Upper lobe of right lung (tissue), 1 donor: ENCODE results near the gene PYGO2. TPM values are rescaled to one million over a fixed set of nuclear protein-coding genes. Genes with fewer than 3 reads are reported as not detected.

Experiments used
- ATAC-seq: fragments of 200-7000 bp; cut with Tn5 transposase; one replicate; pipeline ENCODE4 v1.9.1; 2020; ENCODE audit warnings: mild to moderate bottlenecking, moderate library complexity
- DNase-seq: peaks from one replicate; pipeline ENCODE4 v3.0.0-alpha.2; 2020
- H3K27ac ChIP-seq: fragments of 200-600 bp; one replicate; pipeline ENCODE4 v1.8.0; 2022
- H3K27me3 ChIP-seq: fragments of 200-600 bp; one replicate; pipeline ENCODE4 v1.8.0; 2022; ENCODE audit warnings: mild to moderate bottlenecking
- H3K36me3 ChIP-seq: fragments of 200-600 bp; one replicate; pipeline ENCODE4 v1.8.0; 2022
- H3K4me1 ChIP-seq: fragments of 200-600 bp; one replicate; pipeline ENCODE4 v1.8.0; 2022
- H3K4me3 ChIP-seq: fragments of 200-600 bp; one replicate; pipeline ENCODE4 v1.8.0; 2022; ENCODE audit warnings: mild to moderate bottlenecking
- H3K9me3 ChIP-seq: fragments of 200-600 bp; one replicate; pipeline ENCODE4 v1.8.0; 2022
- CTCF ChIP-seq: fragments of 200-600 bp; IDR thresholded peaks from one replicate; pipeline ENCODE4 v1.8.0; 2022; ENCODE audit warnings: antibody characterized with exemption
- intact Hi-C: fragments of 100-400 bp; cut with DNase I; formaldehyde crosslinking; loops from one replicate; pipeline ENCODE4 v1.11.0; 2022
- total RNA-seq: library from RNA; stranded (reverse); fragmentation: NEBNext Ultra II Directional; extraction: Animal tissue kit (Norgen Biotek cat#: 25700); gene quantifications from one replicate; pipeline ENCODE4 v1.2.1, GENCODE V29; 2021
- donor health status: DM: no; HTN: yes; CAD: no; lungs with severe emphysema.

PYGO2 gene
- total RNA-seq, 1 donor from 2014 or later = 27.0 TPM

- intact Hi-C loops = no loop called here
- H3K4me1 ChIP-seq = peaks cover 64% of the 10 kb centered on the region
Measured at GRCh38 chr1:155003766-155004351, 42.3 kb upstream of the PYGO2 start.

GRCh38 chr1:155003227-155003765 is 41.7 kb upstream of the PYGO2 start:
- H3K27ac ChIP-seq = peak overlapping the region; percentile 93
- peaks cover 61% of the 10 kb centered on the region for H3K4me1 ChIP-seq
- no peaks in the 10 kb centered on the region for H3K36me3 ChIP-seq
- no peaks in the 10 kb centered on the region for H3K9me3 ChIP-seq
- TF ChIP-seq CTCF = no peak
- intact Hi-C loops = no loop called here
- DNase-seq = no peak
- peak overlapping the region; percentile 88 for H3K4me3 ChIP-seq
- ATAC-seq = no peak
- no peaks in the 10 kb centered on the region for H3K27me3 ChIP-seq

More at GRCh38 chr1:155003766-155004351, 42.3 kb upstream of the PYGO2 start:
- Histone ChIP-seq H3K27me3 (no peaks in the 10 kb centered on the region), H3K36me3 (no peaks in the 10 kb centered on the region), H3K9me3 (no peaks in the 10 kb centered on the region), H3K27ac (peak overlapping the region; percentile 93), H3K4me3 (peak overlapping the region; percentile 88)
- ATAC-seq (peak; percentile 2), DNase-seq (peak; percentile 89)
- TF ChIP-seq CTCF = no peak

DNA sequence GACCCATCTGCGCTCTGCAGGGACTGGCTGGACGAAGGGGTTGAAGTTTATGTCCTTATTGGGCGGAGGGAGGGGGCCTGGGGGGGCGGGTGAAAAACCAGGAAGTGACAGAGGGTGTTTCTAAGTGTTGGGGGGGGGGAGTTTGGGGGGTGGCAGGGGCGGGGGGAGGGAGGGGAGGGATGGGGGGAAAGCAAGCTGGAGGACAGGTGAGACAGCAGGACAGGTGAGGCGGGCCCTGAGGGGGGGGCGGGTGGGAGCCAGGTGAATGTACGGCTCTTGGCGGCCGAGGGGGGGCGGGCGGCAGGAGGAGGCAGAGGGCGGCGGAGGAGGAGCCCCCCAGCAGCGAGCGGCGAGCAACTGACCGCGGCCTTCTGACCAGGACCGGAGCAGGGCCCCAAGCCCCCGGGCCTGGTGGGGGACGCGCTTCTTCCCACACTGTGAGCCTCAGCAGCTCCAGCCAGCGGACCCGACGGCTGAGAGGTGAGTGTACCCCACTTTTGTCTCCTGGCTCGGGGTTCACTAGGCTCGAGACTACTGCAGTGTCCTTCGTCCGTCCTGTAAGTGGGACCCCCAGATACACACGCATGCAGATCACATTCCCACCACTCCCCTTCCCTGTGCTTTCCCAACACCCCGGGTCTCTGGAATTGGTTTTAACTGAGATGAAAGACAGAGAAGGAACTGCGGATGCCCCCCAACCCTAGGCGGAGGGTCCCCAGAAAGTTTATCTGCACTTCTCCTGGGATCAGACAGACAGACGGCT is 41.1 kb upstream of the PYGO2 start, which contains the start of gene ZBTB7B:
Gene ZBTB7B (plus strand): TSS at position 339 of the 763 bp plus-strand sequence. CDS start 11,859 bp downstream, outside the sequence.
- Histone ChIP-seq H3K27me3 (no peaks in the 10 kb centered on the region), H3K9me3 (no peaks in the 10 kb centered on the region), H3K4me1 (peaks cover 55% of the 10 kb centered on the region), H3K27ac (peak within 1 kb of the TSS; percentile 93), H3K36me3 (no peaks in the 10 kb centered on the region), H3K4me3 (peak within 1 kb of the TSS; percentile 88)
- ATAC-seq = peak; percentile 3
- intact Hi-C loops = no loop called here
- TF ChIP-seq CTCF = no peak
- DNase-seq = peak; percentile 87

DNA sequence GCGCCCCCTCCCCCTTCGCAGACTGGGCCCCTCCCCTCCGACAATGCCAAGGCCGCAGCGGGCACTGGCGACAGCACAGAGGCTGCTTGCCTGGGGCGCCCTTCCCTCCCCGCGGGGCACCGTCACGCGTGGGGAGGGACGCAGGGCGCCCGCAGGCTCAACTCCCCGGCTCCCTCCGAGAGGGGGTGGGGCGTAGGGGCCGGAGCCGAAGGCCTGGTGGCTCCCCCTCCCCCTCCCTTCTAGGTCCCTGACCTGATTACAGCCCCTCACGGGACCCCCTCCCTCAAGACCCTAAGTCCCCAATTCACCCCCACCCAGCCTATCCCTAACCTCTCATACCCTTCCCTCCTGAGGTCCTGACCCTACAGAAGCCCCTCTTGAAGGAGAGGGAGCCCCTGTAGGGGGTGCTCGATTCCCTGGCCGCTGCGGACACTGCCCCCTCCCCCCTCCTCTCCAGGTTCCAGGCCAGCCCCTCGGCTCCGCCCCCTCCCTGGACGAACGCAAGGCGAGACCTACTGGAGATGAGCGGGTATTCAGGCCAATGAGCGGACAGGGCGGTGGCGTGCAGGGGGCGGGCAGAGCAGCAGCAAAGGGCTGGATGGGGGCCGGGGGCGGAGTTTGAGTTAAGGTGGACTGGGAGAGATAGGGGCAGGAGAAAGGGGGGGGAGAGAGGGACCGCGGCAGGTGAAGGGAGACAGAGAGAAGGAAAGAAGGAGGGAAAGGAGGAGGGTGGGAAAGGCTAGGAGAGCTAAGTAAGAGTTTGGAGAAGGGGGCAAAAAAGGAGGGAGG is 40.3 kb upstream of the PYGO2 start:
- intact Hi-C loops = no loop called here
- Histone ChIP-seq H3K4me3 (peak overlapping the region; percentile 88), H3K36me3 (no peaks in the 10 kb centered on the region), H3K4me1 (peaks cover 47% of the 10 kb centered on the region), H3K27me3 (no peaks in the 10 kb centered on the region), H3K9me3 (no peaks in the 10 kb centered on the region), H3K27ac (peak overlapping the region; percentile 90)
- peak; percentile 32 for TF ChIP-seq CTCF
- peak; percentile 100 for DNase-seq
- peak; percentile 84 for ATAC-seq

GRCh38 chr1:155001425-155001674 is 39.8 kb upstream of the PYGO2 start:
- Histone ChIP-seq H3K9me3 (no peaks in the 10 kb centered on the region), H3K27me3 (no peaks in the 10 kb centered on the region), H3K27ac (peak overlapping the region; percentile 90), H3K4me3 (peak overlapping the region; percentile 88), H3K36me3 (no peaks in the 10 kb centered on the region), H3K4me1 (peaks cover 42% of the 10 kb centered on the region)
- intact Hi-C loops = no loop called here
- DNase-seq (no peak), ATAC-seq (no peak)
- TF ChIP-seq CTCF = no peak
